NCI-H2081 (cell line): Measurements from ENCODE around the gene NTNG2.

Experiments used
- DNase-seq, 2 experiments: peaks; one replicate each; lab custom pipeline; 2025; lab: John Stamatoyannopoulos, UW

Gene NTNG2

DNA sequence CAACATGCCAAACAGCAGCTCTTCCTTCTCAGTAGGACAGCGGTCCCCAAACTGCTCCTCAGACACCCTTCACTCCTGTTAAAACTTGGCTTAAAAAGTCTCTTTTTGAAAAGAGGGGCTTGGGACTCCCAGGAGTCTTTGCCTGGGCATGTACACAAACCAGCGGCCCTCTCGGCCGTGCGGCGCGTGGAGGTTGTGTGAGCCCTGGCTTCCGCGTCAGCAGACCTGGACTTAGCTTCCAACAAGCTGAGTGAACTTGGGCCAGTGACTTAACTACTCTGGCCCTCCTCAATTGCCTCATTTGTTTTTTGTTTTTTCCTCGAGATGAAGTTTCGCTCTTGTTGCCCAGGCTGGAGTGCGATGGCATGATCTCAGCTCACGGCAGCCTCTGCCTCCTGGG lies 15.3 kb upstream of the NTNG2 start:
- no peak for DNase-seq

DNA sequence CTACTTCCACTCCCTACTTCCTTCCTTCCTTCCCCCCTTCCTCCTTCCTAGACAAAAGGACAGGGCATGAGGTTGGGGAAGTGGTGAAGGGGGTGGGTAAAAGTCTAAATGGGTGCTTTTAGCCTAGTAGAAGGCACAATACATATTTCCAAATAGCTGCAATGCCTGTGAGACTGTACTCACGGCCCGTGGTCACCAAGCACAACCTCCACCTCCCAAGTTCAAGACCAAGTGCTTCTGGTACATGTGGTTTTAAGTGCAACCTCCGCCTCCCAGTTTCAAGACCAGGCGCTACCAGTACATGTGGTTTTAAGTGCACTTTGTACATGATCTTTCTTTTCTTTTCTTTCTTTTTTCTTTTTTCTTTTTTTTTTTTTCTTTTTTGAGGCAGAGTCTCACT lies 14.5 kb upstream of the NTNG2 start:
- no peak for DNase-seq

DNA sequence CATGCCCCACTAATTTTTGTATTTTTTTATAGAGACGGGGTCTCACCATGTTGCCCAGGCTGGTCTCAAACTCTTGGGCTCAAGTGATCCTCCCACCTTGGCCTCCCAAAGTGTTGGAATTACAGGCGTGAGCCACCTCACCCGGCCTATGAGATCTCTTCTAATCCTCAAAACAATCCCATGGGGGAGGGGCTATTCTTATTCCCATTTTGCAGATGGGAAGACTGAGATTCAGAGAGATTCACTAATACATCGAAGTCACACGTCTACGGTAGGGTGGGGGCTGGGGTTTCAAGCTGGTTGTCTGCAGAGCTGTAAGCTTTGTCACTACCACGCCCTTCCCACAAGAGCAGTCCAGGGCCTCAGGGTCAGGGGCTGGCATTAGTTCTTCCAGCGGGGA lies 14.0 kb upstream of the NTNG2 start:
- no peak for DNase-seq

DNA sequence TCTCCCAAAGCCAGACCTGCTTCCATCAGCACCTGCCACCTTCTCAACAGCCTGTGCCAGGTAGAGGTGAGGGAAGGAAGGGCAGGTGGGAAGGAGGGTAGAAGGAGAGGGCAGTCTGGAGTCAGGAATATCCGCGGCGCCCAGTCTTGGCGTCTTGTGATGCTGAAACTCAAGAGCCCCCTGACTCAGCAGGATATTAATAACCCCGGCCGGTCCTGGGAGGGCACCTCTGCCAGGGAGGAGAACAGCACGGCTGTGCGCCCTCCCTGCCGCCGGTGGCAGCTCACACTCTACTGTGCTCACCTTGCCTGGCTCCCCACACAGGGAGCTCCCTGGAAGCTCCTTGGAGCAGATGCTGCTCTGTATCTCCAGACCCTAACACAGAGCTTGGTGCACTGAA lies 11.6 kb upstream of the NTNG2 start:
- no peak for DNase-seq

DNA sequence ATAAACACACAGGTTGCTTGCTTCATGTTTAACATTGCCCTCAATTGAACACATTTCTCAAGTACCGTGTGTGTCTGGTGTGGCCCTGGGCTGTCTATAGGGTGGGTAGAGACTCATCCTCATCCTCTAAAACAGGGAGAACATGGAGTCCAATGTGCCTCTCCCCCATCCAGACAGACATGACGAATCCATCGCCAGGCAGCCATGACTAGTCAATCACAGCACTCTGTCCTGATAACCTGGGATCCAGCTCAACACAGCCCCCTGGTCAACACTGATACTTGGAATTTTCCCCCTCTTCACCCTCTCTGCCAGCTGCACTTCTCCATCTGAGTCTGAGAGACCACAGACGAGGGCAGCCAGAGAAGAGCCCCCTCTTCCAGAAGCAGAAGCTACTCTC lies 10.7 kb upstream of the NTNG2 start:
- no peak for DNase-seq

DNA sequence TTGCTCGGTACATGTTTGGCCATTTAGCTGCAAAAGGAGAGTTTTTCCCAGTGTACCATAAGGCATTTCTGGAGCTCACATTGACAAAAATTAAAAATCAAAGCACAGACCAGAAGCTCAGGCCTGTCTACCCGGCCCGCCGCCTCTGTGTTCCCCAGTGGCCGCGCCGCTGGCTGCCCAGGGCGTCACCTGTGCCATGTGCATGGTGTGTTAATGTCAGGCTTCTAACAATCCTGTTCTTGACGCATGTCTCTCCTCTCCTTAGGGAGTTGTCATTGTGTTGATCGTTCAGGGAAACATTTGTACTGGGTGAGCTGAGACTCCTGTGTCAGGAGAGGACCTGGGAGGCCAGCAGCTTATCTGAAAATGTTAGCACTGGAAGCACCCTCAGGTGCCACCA lies 9.6 kb upstream of the NTNG2 start:
- no peak for DNase-seq

DNA sequence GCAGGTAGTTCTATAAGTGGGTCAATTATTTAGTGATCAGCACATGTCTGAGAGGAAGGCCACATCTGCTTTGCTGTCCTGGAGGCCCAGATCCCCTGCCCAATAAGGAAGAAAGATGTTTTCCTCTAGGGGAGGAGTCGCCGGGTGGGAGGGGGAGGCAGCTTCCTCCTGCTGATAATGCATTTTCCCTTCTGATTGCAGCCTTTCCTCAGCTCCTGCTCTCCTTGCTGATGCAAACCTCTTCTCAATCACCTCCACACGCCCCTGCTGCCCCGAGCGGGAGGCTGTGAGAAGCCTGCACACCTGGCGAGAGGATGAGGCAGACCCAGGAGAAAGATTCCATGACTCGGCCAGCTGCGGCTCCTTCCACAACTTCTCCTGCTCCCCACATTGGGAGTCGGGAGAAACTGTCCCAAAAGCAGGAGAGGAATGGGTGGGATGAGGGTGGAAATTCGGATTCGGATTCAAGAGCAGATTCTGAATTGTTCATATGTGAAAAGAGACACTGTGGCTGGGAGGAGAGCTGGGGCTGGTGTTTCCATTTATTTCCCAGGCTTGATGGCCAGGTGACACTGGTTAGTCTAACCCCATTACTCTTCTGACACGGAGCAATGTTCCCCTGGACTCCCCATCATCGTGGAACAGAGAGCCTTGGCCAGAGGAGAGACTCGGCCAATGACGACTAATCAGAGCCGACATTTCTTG lies 6.8 kb upstream of the NTNG2 start:
- no peak for DNase-seq

DNA sequence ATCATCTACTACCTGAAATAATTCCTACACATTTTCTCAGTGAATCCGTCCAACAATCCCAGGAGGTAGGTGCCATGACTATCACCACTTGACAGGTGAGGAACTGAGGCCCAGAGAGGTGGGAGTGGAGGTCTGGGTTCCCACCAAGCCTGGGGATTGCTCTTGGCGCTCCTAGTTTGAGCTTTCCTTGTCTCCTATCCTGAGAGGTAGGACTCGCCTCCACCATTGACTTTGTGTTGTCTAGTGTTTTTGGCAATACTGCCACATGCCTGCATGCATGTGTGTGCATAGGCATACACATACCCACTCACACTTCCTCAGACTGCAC lies 6.3 kb upstream of the NTNG2 start:
- DNase-seq: no peak

DNA sequence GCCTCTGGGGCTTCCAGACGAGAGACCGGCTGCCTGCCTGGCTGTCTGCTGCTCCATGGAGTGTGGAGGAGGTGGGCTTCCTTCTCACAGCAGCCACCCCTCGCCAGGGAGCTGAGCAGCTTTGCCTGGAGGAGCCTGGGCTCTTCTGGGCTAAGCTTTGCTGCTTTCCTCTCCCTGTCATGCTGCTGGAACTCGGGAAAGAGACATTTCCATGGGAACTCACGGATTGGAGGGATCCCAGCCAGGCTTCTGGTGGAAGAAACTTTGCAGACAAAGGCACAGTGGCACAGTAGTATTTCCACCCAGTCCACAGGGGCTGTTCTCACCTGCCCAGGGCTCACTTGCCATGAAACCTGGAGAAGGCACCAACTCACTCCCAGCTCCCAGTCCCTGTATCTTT lies 5.6 kb upstream of the NTNG2 start:
- no peak for DNase-seq

DNA sequence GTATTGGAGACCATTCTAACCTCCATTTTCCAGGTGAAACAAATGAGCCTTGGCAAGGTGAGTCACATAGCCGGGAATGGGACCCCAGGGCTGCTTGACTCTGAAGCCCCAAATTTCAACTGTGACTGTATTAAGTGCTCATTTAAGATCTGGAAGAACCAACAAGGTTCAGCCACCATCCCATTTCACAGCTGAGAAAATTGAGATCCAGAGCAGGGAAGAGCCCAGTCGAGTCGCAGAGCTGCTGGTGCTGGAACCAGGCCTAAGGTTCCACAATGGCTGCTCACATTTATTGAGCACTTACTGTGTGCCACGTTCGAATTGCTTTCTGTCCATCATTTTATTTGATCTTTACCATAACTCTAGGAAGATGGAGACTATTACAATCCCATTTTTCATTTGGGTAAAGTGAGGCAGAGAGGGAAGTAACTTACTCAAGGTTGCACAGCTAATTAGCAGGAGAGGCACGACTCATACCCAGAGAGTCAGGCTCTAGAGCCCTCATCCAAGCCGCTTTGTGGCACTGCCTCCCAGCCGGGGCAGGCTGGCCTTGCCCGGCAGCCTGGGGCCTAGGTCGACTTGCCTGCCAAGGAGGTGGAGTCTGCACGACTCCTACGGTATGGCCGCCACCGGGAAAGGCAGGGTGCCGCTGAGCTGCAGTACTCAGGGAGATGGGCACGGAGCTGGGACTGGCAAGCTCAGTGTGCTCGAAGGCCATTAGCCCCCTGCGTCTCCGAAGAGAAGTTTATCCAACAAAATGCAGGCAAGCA lies 4.3 kb upstream of the NTNG2 start:
- no peak for DNase-seq

DNA sequence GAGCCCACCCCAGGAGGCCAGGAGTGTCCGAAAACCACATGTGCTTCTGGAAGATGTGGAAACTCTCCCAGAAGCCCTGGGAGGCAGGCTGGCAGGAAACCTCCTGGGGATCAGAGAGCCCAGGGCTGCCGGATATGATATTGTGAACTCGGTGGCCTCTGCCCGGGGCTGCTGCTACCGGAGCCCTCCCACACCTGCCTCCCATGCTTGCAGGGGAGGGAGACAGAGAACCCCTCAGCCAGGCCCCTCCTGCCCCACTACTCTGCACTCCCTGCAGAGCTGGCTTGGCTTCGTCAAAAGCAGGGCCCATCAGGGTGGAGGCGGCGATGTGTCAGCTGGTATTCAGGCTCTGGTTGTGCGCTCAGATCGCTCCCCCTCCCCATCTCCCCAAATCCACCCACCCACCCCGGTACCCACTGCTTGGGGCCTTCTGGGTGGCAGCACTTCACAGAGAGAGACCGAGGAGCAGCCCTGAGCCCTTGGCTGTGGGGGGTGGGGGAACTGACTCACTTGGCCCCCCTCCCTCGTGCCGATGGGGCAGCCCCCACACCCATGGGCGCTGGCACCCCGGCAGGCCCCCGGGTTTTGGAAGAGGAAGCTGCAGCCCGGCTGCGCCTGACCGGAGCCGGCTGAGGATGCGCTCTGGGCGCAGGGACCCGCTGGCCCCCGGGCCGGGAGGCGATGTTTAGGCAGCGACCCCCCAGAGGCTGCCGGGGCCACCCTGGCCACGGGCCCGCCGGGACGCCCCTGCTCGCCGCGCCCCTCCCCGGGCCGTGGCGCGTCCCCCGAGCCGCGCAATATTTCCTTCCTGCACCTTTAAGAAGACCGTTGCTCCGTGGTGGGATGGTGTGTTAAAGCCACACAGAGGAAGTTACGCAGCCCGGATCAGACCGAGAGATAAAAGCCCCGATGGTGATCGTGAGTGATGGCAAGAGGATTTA lies 786 bp upstream of the NTNG2 start:
- DNase-seq: peak in 1 of 2 experiments; percentile 15

DNA sequence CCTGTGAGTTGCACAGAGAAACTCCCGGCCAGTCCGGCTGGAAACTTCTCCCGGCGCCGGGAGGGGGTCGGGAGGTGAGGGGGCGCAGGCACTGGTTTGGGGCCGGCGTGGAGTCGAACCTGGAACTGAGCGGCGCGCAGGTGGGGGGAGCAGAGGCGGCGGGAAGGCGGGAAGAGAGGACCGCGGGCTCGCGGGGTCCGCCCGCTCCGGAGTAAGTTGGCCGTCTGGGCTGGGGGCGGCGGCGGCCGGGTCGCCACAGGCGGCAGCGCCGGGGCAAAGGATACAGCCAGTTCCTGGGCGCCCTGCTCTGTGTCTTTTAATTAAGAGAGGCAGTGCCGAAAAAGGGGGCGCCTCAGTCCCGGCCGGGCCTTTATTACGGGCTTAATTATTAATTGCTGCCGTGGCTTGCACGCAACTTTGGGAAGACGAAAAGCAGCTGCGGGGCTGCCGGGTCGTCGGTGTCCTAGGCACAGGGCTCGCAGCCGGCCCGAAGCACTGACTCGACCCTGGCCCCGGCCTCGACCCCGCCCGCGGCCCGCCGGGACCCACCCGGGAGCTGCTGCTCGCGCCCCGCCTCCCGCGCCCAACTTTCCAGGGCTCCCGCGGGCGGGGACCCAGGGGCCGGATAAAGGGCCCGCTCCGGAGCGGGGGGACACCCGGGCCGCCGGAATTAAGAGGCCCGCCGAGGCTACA lies 1.1 kb downstream of the NTNG2 start:
- no peak for DNase-seq

DNA sequence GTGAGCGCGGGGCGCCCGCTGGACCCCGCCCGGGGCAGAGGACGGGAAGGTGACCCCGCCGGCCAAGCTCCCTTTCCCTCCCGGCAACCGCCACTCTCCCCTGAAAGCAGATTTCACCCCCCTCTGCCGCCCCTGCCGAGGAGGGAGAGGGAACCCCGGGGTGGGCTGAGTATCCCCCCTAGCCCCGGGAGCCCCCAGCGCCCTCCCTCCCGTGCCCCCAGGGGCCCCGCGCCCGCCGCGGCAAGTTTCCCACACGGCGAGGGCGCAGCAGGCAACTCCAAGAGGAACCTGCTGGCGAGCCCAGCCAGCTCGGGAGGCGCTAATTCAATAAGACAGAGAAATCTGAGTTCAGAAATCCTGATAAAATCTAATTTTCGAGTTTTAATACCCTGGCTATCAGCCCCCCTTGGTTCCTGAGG lies 1.6 kb downstream of the NTNG2 start:
- no peak for DNase-seq

DNA sequence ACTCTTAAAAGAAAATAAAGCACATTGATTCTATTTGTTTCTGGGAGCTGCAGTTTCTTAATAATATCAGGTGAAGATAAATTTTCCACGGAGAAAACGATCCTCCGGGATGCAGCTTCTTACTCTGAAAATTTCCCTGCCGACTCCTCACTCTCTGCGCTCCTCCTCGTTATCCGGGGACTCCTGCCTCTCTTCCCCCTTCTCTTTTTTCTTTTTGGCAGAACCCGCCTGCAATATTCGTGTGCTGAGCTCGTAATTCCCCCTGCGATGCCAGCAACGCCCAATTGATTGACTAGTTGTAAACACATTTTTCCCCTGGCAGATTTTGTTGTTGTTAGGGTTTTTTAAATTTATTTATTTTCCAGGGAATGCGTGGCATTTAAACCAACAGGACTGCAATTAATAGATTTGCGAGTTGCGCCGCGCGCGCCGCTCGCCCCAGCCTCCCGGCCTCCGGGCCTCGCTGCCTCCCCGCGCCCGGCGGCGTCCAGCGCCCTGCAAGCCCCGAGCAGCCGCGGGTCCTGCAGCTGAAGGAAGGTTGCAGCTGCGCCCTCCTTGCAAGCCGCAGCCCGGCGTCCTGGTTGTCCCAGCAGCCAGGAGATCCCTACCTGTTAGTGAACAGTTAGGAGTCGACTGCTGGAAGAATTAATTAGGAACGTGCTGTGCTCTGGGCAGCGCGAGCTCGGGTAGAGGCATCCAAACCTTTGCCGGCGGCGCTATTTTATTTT lies 2.2 kb downstream of the NTNG2 start:
- DNase-seq: no peak

DNA sequence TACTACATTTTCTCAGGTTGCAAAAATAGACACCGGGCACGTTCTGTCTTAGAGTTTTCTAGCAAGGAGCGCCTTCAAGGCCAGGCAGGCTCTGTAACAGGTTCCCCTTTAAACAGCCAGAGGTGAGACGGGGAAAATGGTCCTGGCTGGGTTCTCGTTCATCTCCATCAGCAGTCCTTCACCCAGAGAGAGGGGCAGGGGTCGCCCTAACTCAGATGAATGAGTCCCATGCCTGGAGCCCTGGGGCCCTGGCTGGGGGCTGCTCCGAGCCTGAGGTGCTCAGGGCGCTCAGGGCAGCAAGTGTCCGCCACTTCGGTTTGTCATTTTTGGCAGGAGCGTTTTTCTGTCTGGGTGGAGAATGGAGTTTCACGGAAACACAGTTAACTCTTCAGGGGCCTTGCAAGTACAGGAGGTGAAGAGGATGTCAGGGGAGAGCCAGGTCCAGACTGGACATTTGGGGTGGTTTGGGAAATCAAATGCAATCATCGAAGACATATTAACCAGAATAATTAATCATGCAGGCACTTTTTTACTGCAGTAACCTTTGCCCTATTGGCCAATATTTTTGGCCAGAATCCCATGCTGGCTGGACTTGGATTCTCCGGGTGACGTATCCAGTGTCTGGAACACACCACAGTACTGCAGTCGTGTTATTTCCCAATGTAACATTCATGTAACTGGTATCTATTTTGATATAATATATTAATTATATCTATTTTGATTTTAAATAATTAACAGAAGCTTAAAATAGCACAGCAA lies 2.9 kb downstream of the NTNG2 start:
- DNase-seq: no peak

DNA sequence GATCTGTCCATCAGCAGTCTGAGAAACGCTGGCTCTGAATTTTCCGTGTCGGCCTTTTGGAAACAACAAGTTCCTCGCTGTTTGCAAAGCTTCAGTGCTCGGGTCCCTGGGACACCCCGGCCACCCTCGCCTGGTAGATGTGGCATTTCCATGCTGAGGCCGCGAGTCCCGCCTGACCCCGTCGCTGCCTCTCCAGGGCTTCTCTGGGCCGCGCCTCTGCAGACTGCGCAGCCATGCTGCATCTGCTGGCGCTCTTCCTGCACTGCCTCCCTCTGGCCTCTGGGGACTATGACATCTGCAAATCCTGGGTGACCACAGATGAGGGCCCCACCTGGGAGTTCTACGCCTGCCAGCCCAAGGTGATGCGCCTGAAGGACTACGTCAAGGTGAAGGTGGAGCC lies 4.7 kb downstream of the NTNG2 start:
- DNase-seq: no peak

DNA sequence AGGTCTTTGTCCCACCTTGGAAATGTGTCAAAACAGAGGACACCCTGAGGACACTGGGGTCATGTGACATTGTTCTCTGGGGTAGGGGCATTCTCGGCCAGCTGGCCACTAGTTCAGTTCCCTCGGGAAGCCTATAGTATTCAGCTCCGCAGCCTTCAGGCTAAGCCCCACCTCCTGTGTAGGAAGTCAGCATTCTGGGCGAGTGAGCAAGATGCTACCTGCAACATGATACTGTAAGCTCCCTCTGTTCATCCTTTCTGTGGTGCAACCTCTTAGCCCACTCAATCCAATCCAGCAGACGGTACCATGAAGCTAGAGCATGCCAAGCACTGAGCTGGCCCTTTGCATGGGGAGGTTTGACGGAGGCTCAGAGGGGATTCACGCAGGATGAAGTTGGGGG lies 5.3 kb downstream of the NTNG2 start:
- DNase-seq: no peak

DNA sequence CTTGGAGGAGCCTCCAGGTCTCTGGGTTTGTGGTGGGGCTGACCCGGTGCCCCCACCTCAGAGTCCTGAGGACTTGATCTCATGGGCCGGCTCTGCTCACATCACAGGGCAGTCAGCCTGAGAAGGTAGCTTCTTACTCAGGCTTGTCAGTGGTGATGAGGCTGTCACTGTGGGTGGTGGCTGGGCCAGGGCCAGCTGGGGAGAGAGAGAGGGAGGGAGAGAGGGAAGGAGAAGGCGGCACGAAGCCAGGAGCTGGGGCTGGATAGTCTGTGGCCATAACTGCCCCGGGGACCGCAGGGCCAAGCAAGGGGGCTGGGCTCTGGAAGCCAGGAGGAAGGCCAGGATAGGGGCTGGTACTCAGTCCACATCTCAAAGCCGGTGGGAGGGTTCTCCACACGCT lies 6.5 kb downstream of the NTNG2 start:
- DNase-seq: no peak

DNA sequence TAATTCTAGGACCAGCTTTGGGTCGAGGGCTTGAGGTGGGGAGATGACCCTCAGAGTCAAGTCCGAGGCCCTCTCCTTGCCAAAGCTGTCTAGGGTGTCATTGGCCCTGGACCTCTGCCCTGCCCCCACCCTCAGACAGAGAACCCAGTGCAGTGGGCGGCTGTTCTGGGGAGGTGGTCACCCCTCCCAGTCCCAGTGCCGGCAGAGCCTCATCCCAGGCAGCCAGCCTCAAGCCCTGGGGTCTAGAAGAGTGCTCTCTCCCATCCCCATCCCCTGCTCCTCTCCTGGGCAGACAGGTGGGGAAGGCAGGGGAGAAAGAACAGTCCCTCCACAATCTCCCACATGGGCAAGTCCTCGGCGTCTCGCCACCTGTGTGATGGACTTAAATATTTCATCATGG lies 7.0 kb downstream of the NTNG2 start:
- no peak for DNase-seq

DNA sequence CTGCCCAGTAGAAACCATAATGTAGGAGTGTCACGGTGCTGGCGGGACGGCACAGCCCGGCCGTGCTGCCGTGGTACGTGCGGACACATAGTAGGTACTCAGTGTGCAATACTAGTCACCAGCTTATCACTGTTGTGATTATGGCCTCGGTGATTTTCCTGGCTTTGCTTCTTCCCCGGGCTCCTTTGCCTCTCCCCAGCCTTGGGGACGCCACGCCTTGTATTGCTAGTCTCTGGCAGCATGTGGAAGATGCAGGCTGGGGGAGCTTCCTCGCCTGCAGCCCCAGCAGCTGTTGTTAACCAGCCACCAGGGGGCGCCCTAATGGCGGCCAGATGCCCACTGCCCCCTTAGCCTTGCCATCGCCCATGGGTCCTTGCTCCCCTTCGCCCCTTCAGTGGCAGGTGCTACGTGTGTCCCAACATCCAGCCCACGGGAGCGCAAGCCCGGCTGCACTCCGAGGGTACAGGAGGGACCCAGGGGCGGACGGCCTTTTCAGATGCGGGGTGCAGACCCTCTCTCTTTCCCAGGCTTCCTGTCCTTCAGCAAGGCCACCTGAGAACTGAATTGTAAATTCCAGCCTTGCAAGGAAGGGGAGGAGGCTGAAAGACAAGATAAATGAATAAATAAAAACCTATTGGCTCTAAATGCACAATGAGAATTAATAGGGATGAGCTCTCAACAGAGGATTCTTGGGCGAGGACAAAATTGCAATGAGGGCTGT lies 8.0 kb downstream of the NTNG2 start:
- DNase-seq: peak; percentile 30 to 55
